AG08396 (cell line): Measurements from ENCODE around the gene LRRC3.
"Not testable (repeated sequence)": the region's sequence is repeated elsewhere in the genome, so short reads cannot be mapped to it uniquely, and the experiment has no call there.

Source experiments
- DNase-seq: peaks from one replicate; pipeline ENCODE4 v3.0.0; 2012; ENCODE audit warnings: low spot score, mixed read lengths

Gene LRRC3

DNA sequence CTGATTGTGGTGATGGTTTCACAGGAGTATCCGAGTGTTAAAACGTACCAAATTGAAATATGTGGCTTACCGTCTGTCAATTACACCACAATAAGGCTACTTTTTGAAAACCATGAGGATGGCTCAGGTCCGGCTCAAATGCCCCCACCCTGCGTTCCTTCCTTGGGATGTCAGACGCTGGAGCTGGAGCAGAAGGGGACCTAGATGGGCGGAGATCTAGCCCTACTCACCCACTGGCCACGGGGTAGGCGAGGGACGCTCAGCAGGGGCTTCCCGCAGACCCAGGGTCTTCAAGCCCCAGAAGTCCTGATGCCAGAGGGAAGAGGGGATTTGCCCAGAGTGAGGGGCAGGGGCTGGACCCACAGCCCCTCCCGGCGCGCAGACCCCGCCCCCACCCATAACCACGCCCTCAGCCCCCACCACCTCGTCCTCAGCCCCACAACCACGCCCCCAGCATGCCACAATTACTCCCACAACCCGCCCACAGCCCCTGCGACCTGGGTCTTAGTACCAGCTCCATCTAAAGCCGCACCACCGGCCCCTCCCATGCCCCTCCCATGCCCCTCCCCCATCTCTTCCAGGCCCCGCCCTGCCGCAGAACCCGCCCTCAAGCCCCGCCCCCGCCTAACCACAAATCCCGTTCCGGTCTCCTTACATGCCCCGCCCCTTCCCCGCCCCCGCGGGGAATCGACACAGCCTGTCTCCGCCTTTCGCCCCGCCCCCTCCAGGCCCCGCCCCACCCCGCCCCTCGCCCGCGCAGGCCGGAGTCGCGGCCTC, at the start of gene LRRC3:
Gene LRRC3 (plus strand): TSS at position 764 of the 777 bp plus-strand sequence. CDS start 1,135 bp downstream, outside the sequence.
- peak; percentile 88 for DNase-seq

GRCh38 chr21:44405948-44406872, 49.1 kb upstream of the LRRC3 start:
- no peak for DNase-seq

GRCh38 chr21:44406953-44407352, 48.4 kb upstream of the LRRC3 start:
- no peak for DNase-seq

DNA sequence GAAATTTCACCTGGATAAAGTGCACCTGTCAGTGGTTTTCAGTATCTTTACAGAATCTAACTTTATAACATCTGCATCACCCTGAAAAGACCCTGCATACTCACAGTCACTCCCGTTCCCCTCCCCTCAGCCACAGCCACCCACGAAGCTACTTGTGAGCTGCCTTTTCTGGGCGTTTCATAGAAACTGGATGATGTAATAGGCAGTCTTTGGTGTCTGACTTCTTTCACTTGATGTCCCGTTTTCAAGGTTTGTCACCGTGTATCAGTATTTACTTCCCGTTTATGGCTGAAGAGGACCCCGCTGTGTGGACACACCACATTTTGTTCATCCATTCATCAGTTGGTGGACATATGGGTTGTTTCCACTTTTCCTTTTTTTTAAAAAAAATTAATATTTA, 47.8 kb upstream of the LRRC3 start:
- no peak for DNase-seq

GRCh38 chr21:44408226-44408625, 47.1 kb upstream of the LRRC3 start:
- no peak for DNase-seq

DNA sequence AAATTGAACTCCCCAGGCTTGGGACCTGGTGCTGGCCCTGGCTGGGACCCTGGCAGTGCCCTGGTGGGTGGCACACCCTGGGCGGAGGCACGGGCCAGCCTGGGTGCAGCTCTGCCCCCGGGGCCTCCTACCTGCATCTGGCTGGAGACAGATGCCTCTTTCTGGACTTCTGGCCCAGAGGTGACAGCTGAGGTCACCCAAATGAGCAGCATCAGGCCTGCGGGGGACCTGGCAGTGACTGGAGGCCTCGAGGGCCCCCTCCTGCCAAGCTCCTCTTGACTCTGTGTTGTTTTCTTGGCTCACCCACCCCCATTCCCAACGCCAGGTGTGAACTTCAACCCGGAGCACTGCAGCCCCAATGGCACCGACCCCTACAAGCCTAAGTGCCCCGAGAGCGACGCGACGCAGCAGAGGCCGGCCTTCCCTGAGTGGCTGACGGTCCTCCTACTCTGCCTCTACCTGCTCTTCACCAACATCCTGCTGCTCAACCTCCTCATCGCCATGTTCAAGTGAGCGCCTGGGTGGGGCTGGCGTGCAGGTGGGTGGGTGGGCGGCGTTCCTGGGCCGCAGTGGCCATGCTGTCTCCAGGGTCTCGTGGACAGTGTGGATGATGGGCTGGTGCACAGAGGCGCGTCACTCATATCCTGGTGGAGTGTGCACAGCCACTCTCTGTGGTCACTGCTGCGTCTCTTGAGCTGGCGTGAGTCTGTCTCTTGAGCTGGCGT, 41.6 kb upstream of the LRRC3 start:
- no peak for DNase-seq

DNA sequence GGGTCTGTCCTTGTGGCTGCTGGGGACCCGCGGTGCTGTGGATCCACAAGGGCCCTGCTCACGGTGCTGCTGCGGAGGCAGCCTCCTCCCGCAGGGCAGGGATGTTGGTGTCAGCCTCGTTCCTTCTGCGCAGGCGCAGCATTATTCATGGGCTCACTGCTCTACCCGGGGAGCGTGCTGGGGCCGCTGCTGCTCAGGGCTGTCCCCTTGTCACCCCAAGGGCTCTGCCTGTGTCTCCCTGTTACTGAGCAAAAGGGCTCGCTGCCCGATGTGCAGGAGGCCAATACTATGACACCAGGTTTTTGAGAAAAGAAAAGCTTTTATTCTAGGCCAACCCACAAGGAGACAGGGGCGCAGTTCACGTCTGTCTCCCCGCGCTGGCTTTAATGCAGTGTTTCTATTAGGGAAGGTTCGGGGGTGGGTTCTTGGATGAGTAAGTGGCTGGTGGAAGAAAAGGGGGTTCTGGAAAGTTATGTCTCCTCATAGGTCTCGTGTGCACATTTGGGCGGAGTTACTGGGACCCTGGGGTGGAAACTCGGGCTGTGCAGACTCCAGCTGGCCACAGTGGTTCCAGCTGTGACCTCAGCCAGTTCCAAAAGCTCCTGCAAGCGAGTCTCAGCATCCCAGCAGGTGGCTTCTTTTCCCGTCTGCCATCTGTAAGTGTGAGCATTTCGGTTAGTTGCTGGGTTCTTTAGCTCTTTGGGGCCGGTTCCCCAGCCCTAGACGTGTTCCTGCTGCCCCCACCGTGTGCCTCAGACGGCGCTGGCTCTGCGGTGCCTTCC, 40.8 kb upstream of the LRRC3 start:
- no peak for DNase-seq

DNA sequence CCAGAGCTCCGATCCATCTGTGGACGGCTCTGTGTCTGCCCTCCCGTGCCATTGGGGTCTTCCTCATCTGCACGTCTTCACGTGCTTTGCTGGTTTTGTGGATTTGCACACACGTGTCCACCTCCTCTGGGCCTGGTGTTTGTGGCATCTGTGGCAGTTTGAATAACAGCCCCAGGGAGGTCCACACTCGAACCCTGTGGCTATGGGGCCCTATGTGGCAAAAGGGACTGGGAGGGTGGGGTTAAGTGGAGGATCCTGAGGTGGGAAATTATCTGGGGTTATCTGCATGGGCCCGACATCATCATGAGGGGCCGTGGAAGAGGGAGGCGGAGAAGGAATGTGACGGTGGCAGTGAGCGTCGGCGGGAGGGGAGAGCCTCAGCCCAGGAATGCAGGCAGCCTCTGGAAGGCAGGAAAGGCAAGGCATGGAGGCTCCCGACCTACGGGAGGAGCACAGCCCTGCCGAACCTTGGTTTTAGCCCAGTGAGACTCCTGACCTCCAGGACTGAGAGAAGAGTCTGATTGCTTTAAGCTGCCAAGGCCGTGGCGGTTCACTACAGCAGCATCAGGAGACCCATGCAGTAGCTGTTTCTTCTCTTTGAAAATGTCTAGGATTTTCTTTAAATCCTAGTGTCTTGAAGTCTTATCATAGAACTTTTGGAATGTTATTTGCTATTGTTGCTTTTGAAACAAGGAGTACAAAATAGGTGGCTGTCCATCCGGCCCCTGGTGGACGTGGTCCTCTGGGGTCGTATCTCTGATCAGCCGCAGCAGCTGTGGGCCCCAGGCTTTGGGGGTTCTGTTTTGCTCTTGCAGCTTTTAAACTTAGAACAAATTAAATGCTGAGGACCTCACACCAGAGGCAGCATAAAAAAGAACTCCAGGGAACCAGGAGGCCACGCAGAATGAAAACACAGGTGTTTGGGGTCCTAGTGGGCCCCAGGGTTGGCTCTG, 40.0 kb upstream of the LRRC3 start:
- no peak for DNase-seq

GRCh38 chr21:44416193-44416592, 39.1 kb upstream of the LRRC3 start:
- DNase-seq, result no peak

DNA sequence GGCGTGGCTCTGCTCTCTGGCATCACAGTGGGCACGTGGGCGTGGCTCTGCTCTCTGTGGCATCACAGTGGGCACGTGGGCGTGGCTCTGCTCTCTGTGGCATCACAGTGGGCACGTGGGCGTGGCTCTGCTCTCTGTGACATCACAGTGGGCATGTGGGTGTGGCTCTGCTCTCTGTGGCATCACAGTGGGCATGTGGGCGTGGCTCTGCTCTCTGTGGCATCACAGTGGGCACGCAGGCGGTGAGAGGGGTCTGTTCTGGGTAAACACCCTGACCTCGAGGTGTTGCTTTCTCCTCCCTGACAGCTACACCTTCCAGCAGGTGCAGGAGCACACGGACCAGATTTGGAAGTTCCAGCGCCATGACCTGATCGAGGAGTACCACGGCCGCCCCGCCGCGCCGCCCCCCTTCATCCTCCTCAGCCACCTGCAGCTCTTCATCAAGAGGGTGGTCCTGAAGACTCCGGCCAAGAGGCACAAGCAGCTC, 37.6 kb upstream of the LRRC3 start:
- DNase-seq, result not testable (repeated sequence)

DNA sequence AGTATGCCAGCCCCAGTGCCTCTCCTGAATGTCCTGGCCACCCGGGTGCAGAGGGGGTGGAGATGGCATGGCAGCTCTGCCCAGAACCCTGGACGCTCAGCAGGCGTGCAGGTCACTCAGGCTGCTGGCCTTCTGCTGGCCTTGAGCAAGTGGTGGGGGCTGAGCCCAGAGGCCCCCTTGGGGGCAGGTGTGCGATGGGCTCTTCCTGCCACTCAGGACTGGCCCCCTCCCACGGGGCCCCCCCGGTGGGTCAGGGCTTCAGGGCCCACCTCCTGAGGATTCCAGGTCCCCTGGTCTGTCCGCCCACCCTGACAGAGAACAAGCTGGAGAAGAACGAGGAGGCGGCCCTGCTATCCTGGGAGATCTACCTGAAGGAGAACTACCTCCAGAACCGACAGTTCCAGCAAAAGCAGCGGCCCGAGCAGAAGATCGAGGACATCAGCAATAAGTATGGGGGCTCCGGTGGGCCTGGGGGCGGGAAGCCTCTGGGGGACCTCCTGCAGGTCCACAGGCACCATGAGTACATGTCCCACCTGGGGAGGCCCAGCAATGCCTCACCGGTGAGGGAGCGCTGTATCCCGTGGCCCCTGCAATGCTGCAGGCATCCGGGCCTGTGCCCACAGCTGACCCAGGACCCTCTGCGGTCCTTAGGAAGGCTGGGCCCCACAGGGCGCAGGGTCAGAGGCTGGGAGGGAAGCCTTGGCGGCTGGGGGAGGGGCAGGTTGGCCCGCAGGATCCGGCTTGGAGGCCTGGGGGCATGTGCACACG, 37.0 kb upstream of the LRRC3 start:
- no peak for DNase-seq

DNA sequence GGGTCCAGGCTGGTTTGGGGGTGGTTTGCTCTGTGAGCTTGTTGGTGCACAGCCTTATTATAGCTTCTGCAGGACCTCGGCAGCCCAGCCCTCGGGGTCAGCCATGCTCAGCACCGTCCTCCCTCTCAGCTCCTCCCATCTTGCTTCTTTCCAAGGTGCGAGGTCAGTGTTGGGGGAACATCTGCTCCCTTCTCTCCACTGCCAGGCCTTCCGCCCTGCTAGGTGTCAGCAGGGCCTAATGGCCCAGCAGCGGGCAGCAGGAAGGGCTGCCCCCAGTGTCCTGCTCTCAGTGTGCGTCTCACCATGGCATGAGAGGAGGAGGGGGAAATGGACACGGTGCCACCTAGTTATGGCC, 36.5 kb upstream of the LRRC3 start:
- no peak for DNase-seq

- no peak for DNase-seq
Observed at GRCh38 chr21:44419679-44420078, 35.6 kb upstream of the LRRC3 start.

DNA sequence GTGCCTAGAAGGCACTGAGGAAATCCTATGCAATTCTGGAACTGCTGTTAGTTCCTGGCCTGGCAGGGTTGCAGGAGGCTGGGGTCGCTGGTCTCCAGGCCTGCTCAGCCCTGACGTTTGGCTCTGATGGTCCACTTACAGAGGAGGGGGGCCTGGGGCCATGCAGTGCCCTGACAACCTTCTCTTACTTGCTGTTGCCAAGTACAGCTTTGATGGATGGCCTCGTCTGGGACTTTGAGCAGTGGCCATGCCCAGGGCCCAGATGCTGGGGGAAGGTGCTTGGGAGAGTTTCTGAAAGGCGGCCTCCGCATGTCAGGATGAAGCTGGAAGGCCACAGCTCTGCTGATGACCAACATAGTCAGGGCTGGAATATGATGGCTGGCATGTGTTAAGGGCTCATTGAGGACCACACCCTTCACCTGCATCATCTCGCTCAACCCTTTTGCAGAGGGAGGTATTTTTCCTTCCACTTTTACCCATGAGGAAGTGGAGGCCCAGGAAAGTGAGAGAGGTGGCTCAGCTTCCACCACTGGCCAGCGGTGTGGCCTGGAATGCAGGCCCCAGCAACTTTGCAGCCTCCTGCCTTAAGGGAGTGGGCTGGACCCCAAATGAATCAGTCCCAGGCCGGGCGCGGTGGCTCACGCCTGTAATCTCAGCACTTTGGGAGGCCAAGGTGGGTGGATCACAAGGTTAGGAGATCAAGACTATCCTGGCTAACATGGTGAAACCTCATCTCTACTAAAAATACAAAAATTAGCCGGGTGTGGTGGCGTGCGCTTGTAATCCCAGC, 34.7 kb upstream of the LRRC3 start:
- no peak for DNase-seq

DNA sequence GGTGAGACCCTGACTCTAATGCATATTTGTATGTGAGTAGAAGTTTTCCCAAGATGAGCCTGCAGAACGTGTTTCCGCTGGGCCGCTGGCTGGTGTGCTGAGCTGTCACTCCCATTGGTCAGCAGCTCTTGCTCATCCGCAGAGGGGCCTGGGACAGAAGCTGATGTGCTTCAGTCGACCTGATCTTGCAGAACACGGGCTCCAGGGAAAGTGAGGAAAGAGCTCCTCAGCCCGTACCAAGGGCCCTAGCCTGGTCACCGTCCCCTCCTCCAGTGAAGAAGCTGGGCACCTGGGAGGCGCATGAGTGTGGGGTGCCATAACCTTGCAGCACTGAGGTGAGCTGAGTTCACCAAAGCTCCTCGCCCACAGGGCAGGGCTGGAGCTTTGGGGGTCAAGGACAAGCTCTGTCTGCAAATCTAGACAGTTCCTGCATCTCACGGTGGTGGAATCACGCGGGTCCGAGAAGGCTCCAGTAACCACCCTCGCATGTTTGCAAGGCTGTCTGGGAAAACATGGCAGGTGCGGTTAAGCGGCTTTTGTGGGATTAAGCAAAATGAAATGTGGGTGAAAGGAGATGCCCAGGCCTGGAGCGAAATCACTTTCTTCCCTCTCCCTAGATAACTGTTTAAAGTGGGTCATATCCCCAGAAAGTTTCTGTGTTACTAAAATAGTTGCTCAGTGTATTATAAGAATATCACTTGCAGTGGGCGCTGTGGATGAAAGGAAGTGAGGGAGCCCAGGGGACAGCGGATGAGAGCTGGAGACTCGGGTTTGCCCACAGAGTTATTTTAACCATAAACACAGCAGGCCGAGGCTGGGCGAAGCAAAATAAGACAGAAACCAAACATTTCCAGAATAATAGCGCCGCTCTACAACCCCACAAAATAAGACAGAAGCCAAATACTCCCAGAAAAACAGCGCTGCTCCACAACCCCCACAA, 33.1 kb upstream of the LRRC3 start:
- DNase-seq, result no peak

GRCh38 chr21:44423312-44423821, 31.9 kb upstream of the LRRC3 start:
- DNase-seq, result no peak

GRCh38 chr21:44423941-44424607, 31.2 kb upstream of the LRRC3 start:
- no peak for DNase-seq
